ENCODE data around the gene GALNS. TPM values are rescaled to one million over a fixed set of nuclear protein-coding genes. Genes with fewer than 3 reads are reported as not detected.

Gene GALNS
- total and polyA plus RNA-seq, 2 donors (not counting 1 experiment from before 2014, with no cell fraction given), result 45.5 to 68.4 TPM

GRCh38 chr16:88833086-88833485 lies 23.7 kb downstream of the GALNS start:
- Histone ChIP-seq H3K79me2 (ENCODE audit: control insufficient read depth, insufficient read depth, low read length) (no peaks in the 10 kb centered on the region), H3K4me1 (ENCODE audit: control insufficient read depth in 2 of 2, insufficient read depth in 2 of 2, low read length in 2 of 2) (no peaks in the 10 kb centered on the region), H3K4me3 (ENCODE audit: control extremely low read depth in 1 of 5, extremely low read depth in 1 of 5, insufficient read depth in 1 of 5, low read depth in 2 of 5, low read length in 4 of 5) (no peak overlapping the region), H3K36me3 (replicated peaks in 1 of 2; ENCODE audit: control extremely low read depth in 1 of 2, control insufficient read depth in 1 of 2, extremely low read depth in 1 of 2, insufficient read depth in 2 of 2, low read length in 1 of 2) (peaks cover 0 to 2% of the 10 kb centered on the region in 2 experiments), H3K9ac (ENCODE audit: low read length) (no peak overlapping the region), H3K27me3 (replicated peaks in 1 of 4; ENCODE audit: control extremely low read depth in 1 of 4, control insufficient read depth in 3 of 4, insufficient read depth in 4 of 4, low read length in 3 of 4) (no peaks in the 10 kb centered on the region), H4K20me1 (ENCODE audit: control insufficient read depth, insufficient read depth, low read length, poor library complexity, severe bottlenecking) (no peaks in the 10 kb centered on the region), H3K4me2 (replicated peaks; ENCODE audit: low read depth, low read length, poor library complexity, severe bottlenecking) (no peak overlapping the region), H3K27ac (ENCODE audit: low read length in 2 of 2) (no peak overlapping the region), H3K9me3 (ENCODE audit: control extremely low read depth in 1 of 3, control insufficient read depth in 2 of 3, insufficient read depth in 1 of 3, low read length in 2 of 3) (no peaks in the 10 kb centered on the region), H2AFZ (ENCODE audit: insufficient read depth, low read depth, low read length, poor library complexity, severe bottlenecking) (no peak overlapping the region)
- no peak overlapping the region for H3K4me3 Mint-ChIP-seq
- H3K4me1 Mint-ChIP-seq, result peaks cover 2% of the 10 kb centered on the region
- no peak overlapping the region for H3K27ac Mint-ChIP-seq
- no peaks in the 10 kb centered on the region for H3K9me3 Mint-ChIP-seq (ENCODE audit: insufficient read depth)
- DNase-seq, result no peak
- intact Hi-C loops (cut with micrococcal nuclease), result no loop called here
- ATAC-seq (ENCODE audit: low read depth), result no peak
- CTCF ChIA-PET, result no interaction called here
- TF ChIP-seq EZH2 (IDR thresholded peaks at IDR 0.05; ENCODE audit: borderline replicate concordance, insufficient read depth, low read depth, low read length, poor library complexity, severe bottlenecking), result no peak
- TF ChIP-seq CTCF (IDR thresholded peaks at IDR 0.05), result no peak
- 91% methylated on average over 11 of the region's 13 CpGs for WGBS (ENCODE audit: insufficient coverage)
- POLR2A ChIA-PET, result interaction anchor here (0.6 kb wide), 1 partner anchor 82 kb away, joined by 3 read pairs; no protein-coding TSS in a partner anchor
- H3K27me3 Mint-ChIP-seq, result no peaks in the 10 kb centered on the region

- ChIA-PET POLR2A (no interaction called here), CTCF (no interaction called here)
- TF ChIP-seq EZH2 (IDR thresholded peaks at IDR 0.05; ENCODE audit: borderline replicate concordance, insufficient read depth, low read depth, low read length, poor library complexity, severe bottlenecking) (no peak), CTCF (IDR thresholded peaks at IDR 0.05) (no peak)
- H3K9ac ChIP-seq (ENCODE audit: low read length), result no peak overlapping the region
- peaks cover 0 to 7% of the 10 kb centered on the region in 2 experiments for H3K36me3 ChIP-seq (replicated peaks in 1 of 2; ENCODE audit: control extremely low read depth in 1 of 2, control insufficient read depth in 1 of 2, extremely low read depth in 1 of 2, insufficient read depth in 2 of 2, low read length in 1 of 2)
- H4K20me1 ChIP-seq (ENCODE audit: control insufficient read depth, insufficient read depth, low read length, poor library complexity, severe bottlenecking), result no peaks in the 10 kb centered on the region
- H3K4me3 ChIP-seq (ENCODE audit: control extremely low read depth in 1 of 5, extremely low read depth in 1 of 5, insufficient read depth in 1 of 5, low read depth in 2 of 5, low read length in 4 of 5), result no peak overlapping the region
- H3K4me1 ChIP-seq (ENCODE audit: control insufficient read depth in 2 of 2, insufficient read depth in 2 of 2, low read length in 2 of 2), result no peaks in the 10 kb centered on the region
- peaks cover 2% of the 10 kb centered on the region for H3K4me1 Mint-ChIP-seq
- ATAC-seq (ENCODE audit: low read depth), result no peak
- no peaks in the 10 kb centered on the region for H3K27me3 ChIP-seq (replicated peaks in 1 of 4; ENCODE audit: control extremely low read depth in 1 of 4, control insufficient read depth in 3 of 4, insufficient read depth in 4 of 4, low read length in 3 of 4)
- 96% methylated on average over 13 of the region's 13 CpGs for WGBS (ENCODE audit: insufficient coverage)
- no peaks in the 10 kb centered on the region for H3K79me2 ChIP-seq (ENCODE audit: control insufficient read depth, insufficient read depth, low read length)
- H2AFZ ChIP-seq (ENCODE audit: insufficient read depth, low read depth, low read length, poor library complexity, severe bottlenecking), result no peak overlapping the region
- H3K27ac ChIP-seq (ENCODE audit: low read length in 2 of 2), result no peak overlapping the region
- H3K4me3 Mint-ChIP-seq, result no peak overlapping the region
- H3K9me3 ChIP-seq (ENCODE audit: control extremely low read depth in 1 of 3, control insufficient read depth in 2 of 3, insufficient read depth in 1 of 3, low read length in 2 of 3), result no peaks in the 10 kb centered on the region
- H3K9me3 Mint-ChIP-seq (ENCODE audit: insufficient read depth), result no peaks in the 10 kb centered on the region
- no peak overlapping the region for H3K27ac Mint-ChIP-seq
- H3K27me3 Mint-ChIP-seq, result no peaks in the 10 kb centered on the region
- no peak for DNase-seq
- intact Hi-C loops (cut with micrococcal nuclease), result no loop called here
- H3K4me2 ChIP-seq (replicated peaks; ENCODE audit: low read depth, low read length, poor library complexity, severe bottlenecking), result no peak overlapping the region
Observed at GRCh38 chr16:88831838-88832237, 24.9 kb downstream of the GALNS start.

Measured in B cell (primary cell).